Retinal pigment epithelial cell (primary cell): ENCODE measurements around the gene RBM38.

Experiments used
- DNase-seq: peaks from one replicate; pipeline ENCODE4 v3.0.0-alpha.2; 2010; ENCODE audit warnings: low read depth
- H3K4me3 ChIP-seq: 2 replicates; pipeline ENCODE4 v1.5.1; 2011; ENCODE audit warnings: mild to moderate bottlenecking, low read length, control low read depth, moderate library complexity
- CTCF ChIP-seq: conservative IDR thresholded peaks from 2 replicates; pipeline ENCODE4 v1.5.1; 2011; ENCODE audit warnings: low read depth, low read length, control low read depth, inconsistent platforms

RBM38 gene

GRCh38 chr20:57404419-57405072 is 13.3 kb downstream of the RBM38 start:
- TF ChIP-seq CTCF: no peak
- H3K4me3 ChIP-seq: no peak overlapping the region
- no peak for DNase-seq

GRCh38 chr20:57405236-57406016 is 14.2 kb downstream of the RBM38 start:
- no peak overlapping the region for H3K4me3 ChIP-seq
- DNase-seq: no peak
- TF ChIP-seq CTCF: no peak

- TF ChIP-seq CTCF: no peak
- H3K4me3 ChIP-seq: no peak overlapping the region
- DNase-seq: no peak
Measured at GRCh38 chr20:57407541-57407956, 16.4 kb downstream of the RBM38 start.

GRCh38 chr20:57408131-57408530 is 16.9 kb downstream of the RBM38 start:
- no peak for DNase-seq

GRCh38 chr20:57408536-57409233 is 17.5 kb downstream of the RBM38 start:
- no peak for TF ChIP-seq CTCF
- no peak for DNase-seq
- no peak overlapping the region for H3K4me3 ChIP-seq

More at GRCh38 chr20:57408131-57408530, 16.9 kb downstream of the RBM38 start:
- TF ChIP-seq CTCF: no peak
- H3K4me3 ChIP-seq: no peak overlapping the region

- TF ChIP-seq CTCF: no peak
- no peak overlapping the region for H3K4me3 ChIP-seq
- no peak for DNase-seq
Measured at GRCh38 chr20:57409316-57409671, 18.1 kb downstream of the RBM38 start.
